GM13977 (cell line): ENCODE data around the gene MEX3D.

Experiments used
- DNase-seq: peaks from one replicate; pipeline ENCODE4 v3.0.0; 2012; ENCODE audit warnings: low spot score
- CTCF ChIP-seq: IDR thresholded peaks from 2 replicates; pipeline ENCODE4 v1.5.1; 2012; ENCODE audit warnings: mild to moderate bottlenecking, control low read depth; ENCODE audit not compliant: insufficient read depth; ENCODE audit errors: extremely low read depth, missing control alignments
- in situ Hi-C: fragments of 300-500 bp; cut with MboI; formaldehyde crosslinking; loops from one replicate; pipeline ENCODE4 v1.12.0; 2022; ENCODE audit warnings: low sequenced_read_pairs, low pct_unique_long_range_greater_than_20kb, mixed read lengths, inconsistent platforms; ENCODE audit not compliant: unreplicated experiment

MEX3D gene

GRCh38 chr19:1566392-1567115, 1.6 kb downstream of the MEX3D start:
- no peak for TF ChIP-seq CTCF
- DNase-seq = no peak
- in situ Hi-C loops = no loop called here

GRCh38 chr19:1563251-1563650, 4.9 kb downstream of the MEX3D start:
- in situ Hi-C loops = no loop called here
- no peak for DNase-seq
- no peak for TF ChIP-seq CTCF

GRCh38 chr19:1561236-1561842, 6.8 kb downstream of the MEX3D start:
- no peak for TF ChIP-seq CTCF
- no peak for DNase-seq
- in situ Hi-C loops = no loop called here

GRCh38 chr19:1560286-1560882, 7.7 kb downstream of the MEX3D start:
- TF ChIP-seq CTCF = no peak
- DNase-seq = no peak
- in situ Hi-C loops = no loop called here

- TF ChIP-seq CTCF = no peak
- no peak for DNase-seq
- in situ Hi-C loops = no loop called here
These were observed 9.6 kb downstream of the MEX3D start for GRCh38 chr19:1558552-1558951.

GRCh38 chr19:1556390-1557070, 11.6 kb downstream of the MEX3D start:
- TF ChIP-seq CTCF = no peak
- no peak for DNase-seq
- in situ Hi-C loops = no loop called here
